ENCODE results near the gene OTULINL. TPM values are rescaled to one million over a fixed set of nuclear protein-coding genes. Genes with fewer than 3 reads are reported as not detected.

OTULINL gene
- polyA plus RNA-seq, 1 of the 3 experiments (the other 2 are of a cell fraction), result 0.26 TPM

- H4K20me1 ChIP-seq (ENCODE audit: insufficient read depth), result no peaks in the 10 kb centered on the region
- no peak overlapping the region for H3K4me2 ChIP-seq
- POLR2A ChIA-PET, result no interaction called here
- no peak overlapping the region for H3K27ac ChIP-seq (ENCODE audit: low read depth in 2 of 2, low read length in 1 of 2)
- H3K9ac ChIP-seq, result no peak overlapping the region
- no peaks in the 10 kb centered on the region for H3K79me2 ChIP-seq (ENCODE audit: insufficient read depth)
- CTCF ChIA-PET, result no interaction called here
- H3K4me3 ChIP-seq (ENCODE audit: low read depth in 2 of 2, low read length in 1 of 2), result no peak overlapping the region
- H3K4me1 ChIP-seq (ENCODE audit: control insufficient read depth in 1 of 2, insufficient read depth in 2 of 2, low read depth in 1 of 2, low read length in 1 of 2), result peaks cover 0 to 7% of the 10 kb centered on the region in 2 experiments; a peak in 1 of 4 replicates
- peaks cover 20% of the 10 kb centered on the region; the same call in 1 of the 2 replicates for H3K27me3 ChIP-seq (ENCODE audit: insufficient read depth)
- H3K36me3 ChIP-seq (replicated peaks in 1 of 2; ENCODE audit: control insufficient read depth in 1 of 2, insufficient read depth in 2 of 2, low read length in 1 of 2), result no peaks in the 10 kb centered on the region
- TF ChIP-seq ELF1 (IDR thresholded peaks at IDR 0.05), result no peak
- no peak for TF ChIP-seq EZH2phosphoT487 (IDR thresholded peaks at IDR 0.05; ENCODE audit: borderline replicate concordance, low read depth)
- TF ChIP-seq YY1 (IDR thresholded peaks at IDR 0.05; ENCODE audit: low read depth), result no peak
- no peak for TF ChIP-seq RAD21 (IDR thresholded peaks at IDR 0.05; ENCODE audit: low read length)
- no peak for TF ChIP-seq FOSL2 (IDR thresholded peaks at IDR 0.05; ENCODE audit: borderline replicate concordance, low read depth)
- TF ChIP-seq USF2 (IDR thresholded peaks at IDR 0.05; ENCODE audit: borderline replicate concordance, low read depth, low read length), result no peak
- TF ChIP-seq GATA2 (CRISPR knock-in tag; IDR thresholded peaks at IDR 0.05), result no peak
- TF ChIP-seq PBX3 (IDR thresholded peaks at IDR 0.05), result no peak
- TF ChIP-seq MEF2A (IDR thresholded peaks at IDR 0.05; ENCODE audit: borderline replicate concordance, low read depth), result no peak
- no peak for TF ChIP-seq NRF1 (IDR thresholded peaks at IDR 0.05; ENCODE audit: low read depth, low read length)
- no peak for TF ChIP-seq REST (IDR thresholded peaks at IDR 0.05; ENCODE audit: low read depth, low read length)
- no peak for TF ChIP-seq FOXM1 (IDR thresholded peaks at IDR 0.05; ENCODE audit: low read depth)
- no peak for TF ChIP-seq TCF12 (IDR thresholded peaks at IDR 0.05)
- no peak for TF ChIP-seq IRF3 (IDR thresholded peaks at IDR 0.05; ENCODE audit: low read depth, low read length)
- no peak for TF ChIP-seq CTCF (IDR thresholded peaks at IDR 0.05)
- TF ChIP-seq USF1 (IDR thresholded peaks at IDR 0.05; ENCODE audit: borderline replicate concordance, low read depth), result no peak
- H3K9me3 ChIP-seq, result no peaks in the 10 kb centered on the region
- no peaks in the 10 kb centered on the region for H3K9me2 ChIP-seq
- no peak overlapping the region for H2AFZ ChIP-seq (ENCODE audit: low read depth)
- DNase-seq, result no peak
- 57% methylated on average over 7 of the region's 7 CpGs for WGBS (ENCODE audit: low lambda C conversion rate)
- no peaks in the 10 kb centered on the region for H3F3A ChIP-seq (replicated peaks; ENCODE audit: insufficient read depth)
Measured at GRCh38 chr5:14576206-14576605, 5.4 kb upstream of the OTULINL start.
